ENCODE results near the gene IL1RAPL2. TPM values are rescaled to one million over a fixed set of nuclear protein-coding genes. Genes with fewer than 3 reads are reported as not detected.

The IL1RAPL2 gene
- total RNA-seq, 1 experiment from 2014 or later: not detected

GRCh38 chrX:105458846-105459245 lies 892.8 kb downstream of the IL1RAPL2 start:
- in situ Hi-C loops (cut with HindIII; ENCODE audit: low pct_unique_long_range_greater_than_20kb, low sequenced_read_pairs) (no loop called here), intact Hi-C loops (cut with micrococcal nuclease; ENCODE audit: unreplicated experiment) (no loop called here)
- TF ChIP-seq, protein P1, sequence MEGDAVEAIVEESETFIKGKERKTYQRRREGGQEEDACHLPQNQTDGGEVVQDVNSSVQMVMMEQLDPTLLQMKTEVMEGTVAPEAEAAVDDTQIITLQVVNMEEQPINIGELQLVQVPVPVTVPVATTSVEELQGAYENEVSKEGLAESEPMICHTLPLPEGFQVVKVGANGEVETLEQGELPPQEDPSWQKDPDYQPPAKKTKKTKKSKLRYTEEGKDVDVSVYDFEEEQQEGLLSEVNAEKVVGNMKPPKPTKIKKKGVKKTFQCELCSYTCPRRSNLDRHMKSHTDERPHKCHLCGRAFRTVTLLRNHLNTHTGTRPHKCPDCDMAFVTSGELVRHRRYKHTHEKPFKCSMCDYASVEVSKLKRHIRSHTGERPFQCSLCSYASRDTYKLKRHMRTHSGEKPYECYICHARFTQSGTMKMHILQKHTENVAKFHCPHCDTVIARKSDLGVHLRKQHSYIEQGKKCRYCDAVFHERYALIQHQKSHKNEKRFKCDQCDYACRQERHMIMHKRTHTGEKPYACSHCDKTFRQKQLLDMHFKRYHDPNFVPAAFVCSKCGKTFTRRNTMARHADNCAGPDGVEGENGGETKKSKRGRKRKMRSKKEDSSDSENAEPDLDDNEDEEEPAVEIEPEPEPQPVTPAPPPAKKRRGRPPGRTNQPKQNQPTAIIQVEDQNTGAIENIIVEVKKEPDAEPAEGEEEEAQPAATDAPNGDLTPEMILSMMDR (IDR thresholded peaks at IDR 0.05): no peak
- TF ChIP-seq SIN3A (IDR thresholded peaks at IDR 0.05; ENCODE audit: borderline replicate concordance, insufficient read depth, low read depth, low read length) (no peak), POLR2AphosphoS5 (IDR thresholded peaks at IDR 0.05; ENCODE audit: low read depth, low read length) (no peak), TCF7L2 (IDR thresholded peaks at IDR 0.05; ENCODE audit: low read depth, low read length) (no peak)
- TF ChIP-seq, protein P2, sequence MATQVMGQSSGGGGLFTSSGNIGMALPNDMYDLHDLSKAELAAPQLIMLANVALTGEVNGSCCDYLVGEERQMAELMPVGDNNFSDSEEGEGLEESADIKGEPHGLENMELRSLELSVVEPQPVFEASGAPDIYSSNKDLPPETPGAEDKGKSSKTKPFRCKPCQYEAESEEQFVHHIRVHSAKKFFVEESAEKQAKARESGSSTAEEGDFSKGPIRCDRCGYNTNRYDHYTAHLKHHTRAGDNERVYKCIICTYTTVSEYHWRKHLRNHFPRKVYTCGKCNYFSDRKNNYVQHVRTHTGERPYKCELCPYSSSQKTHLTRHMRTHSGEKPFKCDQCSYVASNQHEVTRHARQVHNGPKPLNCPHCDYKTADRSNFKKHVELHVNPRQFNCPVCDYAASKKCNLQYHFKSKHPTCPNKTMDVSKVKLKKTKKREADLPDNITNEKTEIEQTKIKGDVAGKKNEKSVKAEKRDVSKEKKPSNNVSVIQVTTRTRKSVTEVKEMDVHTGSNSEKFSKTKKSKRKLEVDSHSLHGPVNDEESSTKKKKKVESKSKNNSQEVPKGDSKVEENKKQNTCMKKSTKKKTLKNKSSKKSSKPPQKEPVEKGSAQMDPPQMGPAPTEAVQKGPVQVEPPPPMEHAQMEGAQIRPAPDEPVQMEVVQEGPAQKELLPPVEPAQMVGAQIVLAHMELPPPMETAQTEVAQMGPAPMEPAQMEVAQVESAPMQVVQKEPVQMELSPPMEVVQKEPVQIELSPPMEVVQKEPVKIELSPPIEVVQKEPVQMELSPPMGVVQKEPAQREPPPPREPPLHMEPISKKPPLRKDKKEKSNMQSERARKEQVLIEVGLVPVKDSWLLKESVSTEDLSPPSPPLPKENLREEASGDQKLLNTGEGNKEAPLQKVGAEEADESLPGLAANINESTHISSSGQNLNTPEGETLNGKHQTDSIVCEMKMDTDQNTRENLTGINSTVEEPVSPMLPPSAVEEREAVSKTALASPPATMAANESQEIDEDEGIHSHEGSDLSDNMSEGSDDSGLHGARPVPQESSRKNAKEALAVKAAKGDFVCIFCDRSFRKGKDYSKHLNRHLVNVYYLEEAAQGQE (IDR thresholded peaks at IDR 0.05; ENCODE audit: insufficient read depth in 1 of 2, low read depth in 2 of 2, low read length in 1 of 2): no peak
- BruUV-seq (replicated peaks): no TSS peak
- DNase-seq (ENCODE audit: low read depth, low spot score) (no peak), ATAC-seq (no peak)
- ChIA-PET POLR2A (no interaction called here), CTCF (no interaction called here)
- Histone ChIP-seq H3K9me3 (ENCODE audit: control insufficient read depth, insufficient read depth, low read depth, low read length) (no peaks in the 10 kb centered on the region), H3K27me3 (ENCODE audit: control insufficient read depth, insufficient read depth, low read length) (no peaks in the 10 kb centered on the region), H3K4me1 (ENCODE audit: control insufficient read depth, insufficient read depth, low read length) (no peaks in the 10 kb centered on the region), H3K4me3 (ENCODE audit: low read depth in 2 of 2, low read length in 2 of 2) (no peak overlapping the region), H3K27ac (ENCODE audit: low read length) (no peak overlapping the region), H3K36me3 (ENCODE audit: control insufficient read depth, insufficient read depth, low read length) (no peaks in the 10 kb centered on the region)

DNA sequence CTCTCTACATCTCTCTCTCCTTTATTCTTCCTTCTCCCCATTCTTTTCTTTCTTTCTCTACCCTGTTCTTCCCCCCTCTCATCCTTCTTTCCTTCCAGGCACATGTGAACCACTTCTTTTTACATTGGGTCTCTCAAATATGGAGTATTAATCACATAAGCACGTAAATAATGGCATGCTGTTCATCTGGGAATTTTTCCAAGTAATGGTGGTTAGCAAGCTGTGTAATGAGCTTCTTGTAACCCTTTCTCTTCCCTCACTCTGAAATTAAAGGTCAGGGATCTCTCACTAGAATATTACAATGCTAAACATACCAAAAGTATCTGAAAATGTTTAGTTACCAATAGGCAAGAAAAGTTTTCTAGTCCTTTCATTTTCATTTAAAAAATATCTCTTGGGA lies 894.4 kb downstream of the IL1RAPL2 start:
- Histone ChIP-seq H3K36me3 (ENCODE audit: control insufficient read depth, insufficient read depth, low read length) (no peaks in the 10 kb centered on the region), H3K27me3 (ENCODE audit: control insufficient read depth, insufficient read depth, low read length) (no peaks in the 10 kb centered on the region), H3K9me3 (ENCODE audit: control insufficient read depth, insufficient read depth, low read depth, low read length) (no peaks in the 10 kb centered on the region), H3K4me1 (ENCODE audit: control insufficient read depth, insufficient read depth, low read length) (no peaks in the 10 kb centered on the region), H3K27ac (ENCODE audit: low read length) (no peak overlapping the region), H3K4me3 (ENCODE audit: low read depth in 2 of 2, low read length in 2 of 2) (no peak overlapping the region)
- intact Hi-C loops (cut with micrococcal nuclease; ENCODE audit: unreplicated experiment) (no loop called here), in situ Hi-C loops (cut with HindIII; ENCODE audit: low pct_unique_long_range_greater_than_20kb, low sequenced_read_pairs) (no loop called here)
- no peak for DNase-seq (ENCODE audit: low read depth, low spot score)
- ChIA-PET CTCF (no interaction called here), POLR2A (no interaction called here)
- TF ChIP-seq, protein P1 (IDR thresholded peaks at IDR 0.05): no peak
- TF ChIP-seq, protein P2 (IDR thresholded peaks at IDR 0.05; ENCODE audit: insufficient read depth in 1 of 2, low read depth in 2 of 2, low read length in 1 of 2): no peak
- TF ChIP-seq POLR2AphosphoS5 (IDR thresholded peaks at IDR 0.05; ENCODE audit: low read depth, low read length) (no peak), SIN3A (IDR thresholded peaks at IDR 0.05; ENCODE audit: borderline replicate concordance, insufficient read depth, low read depth, low read length) (no peak), TCF7L2 (IDR thresholded peaks at IDR 0.05; ENCODE audit: low read depth, low read length) (no peak)
- no TSS peak for BruUV-seq (replicated peaks)
- no peak for ATAC-seq
